Measurements from ENCODE around the gene ENTR1.

- TF ChIP-seq POLR2A (IDR thresholded peaks at IDR 0.05; ENCODE audit: low read length) (no peak), GATA1 (IDR thresholded peaks at IDR 0.05; ENCODE audit: low read depth, low read length) (no peak)
These were observed 14.4 kb upstream of the ENTR1 start for GRCh38 chr9:136424750-136425362.
